HG03066 (cell line): ENCODE measurements around the gene EVPLL.
"Not testable (repeated sequence)": the region's sequence is repeated elsewhere in the genome, so short reads cannot be mapped to it uniquely, and the experiment has no call there.

Source experiments
- ATAC-seq: cut with Tn5 transposase; IDR thresholded peaks from one replicate; pipeline ENCODE4 v1.9.1; 2021; ENCODE audit warnings: low read depth; ENCODE audit not compliant: unreplicated experiment

EVPLL gene

DNA sequence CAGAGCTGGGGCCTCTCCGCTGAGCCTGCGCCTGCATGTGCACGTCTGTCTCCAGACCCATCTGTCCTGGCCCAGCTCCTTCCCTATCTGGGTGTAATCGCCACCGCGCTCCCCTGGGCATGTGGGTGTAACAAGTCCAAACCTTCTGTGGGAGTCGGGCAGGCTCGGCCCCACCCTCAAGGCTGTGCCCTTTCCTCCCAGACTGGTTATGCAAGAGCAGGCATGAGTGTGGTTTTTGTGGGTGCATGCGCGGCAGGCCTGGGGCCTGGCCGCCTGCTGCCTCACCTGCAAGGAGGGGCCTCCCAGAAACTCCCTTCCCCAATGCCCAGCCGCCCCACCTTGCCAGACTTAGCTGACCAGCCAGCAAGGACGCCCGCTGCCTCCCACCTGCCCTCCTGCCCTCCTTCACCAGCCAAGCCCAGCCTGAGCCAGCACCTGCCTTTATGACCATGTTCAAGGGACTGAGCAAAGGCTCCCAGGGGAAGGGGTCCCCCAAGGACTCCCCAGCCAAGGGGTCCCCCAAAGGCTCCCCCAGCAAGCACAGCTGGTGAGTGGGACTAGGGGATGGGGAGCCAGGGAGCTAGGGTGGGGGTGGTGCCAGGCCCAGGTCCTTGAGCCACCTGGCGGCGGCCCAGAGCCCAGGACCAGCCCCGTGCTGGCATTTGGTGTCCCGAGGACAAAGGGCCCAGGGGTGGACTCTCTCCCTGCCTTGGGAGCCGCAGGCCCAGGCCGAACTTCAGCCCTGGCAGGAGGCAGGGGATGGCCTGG is at the start of gene EVPLL:
Gene EVPLL (plus strand): TSS at position 342 of the 768 bp plus-strand sequence. CDS start 3,160 bp downstream, outside the sequence.
- ATAC-seq = no peak

DNA sequence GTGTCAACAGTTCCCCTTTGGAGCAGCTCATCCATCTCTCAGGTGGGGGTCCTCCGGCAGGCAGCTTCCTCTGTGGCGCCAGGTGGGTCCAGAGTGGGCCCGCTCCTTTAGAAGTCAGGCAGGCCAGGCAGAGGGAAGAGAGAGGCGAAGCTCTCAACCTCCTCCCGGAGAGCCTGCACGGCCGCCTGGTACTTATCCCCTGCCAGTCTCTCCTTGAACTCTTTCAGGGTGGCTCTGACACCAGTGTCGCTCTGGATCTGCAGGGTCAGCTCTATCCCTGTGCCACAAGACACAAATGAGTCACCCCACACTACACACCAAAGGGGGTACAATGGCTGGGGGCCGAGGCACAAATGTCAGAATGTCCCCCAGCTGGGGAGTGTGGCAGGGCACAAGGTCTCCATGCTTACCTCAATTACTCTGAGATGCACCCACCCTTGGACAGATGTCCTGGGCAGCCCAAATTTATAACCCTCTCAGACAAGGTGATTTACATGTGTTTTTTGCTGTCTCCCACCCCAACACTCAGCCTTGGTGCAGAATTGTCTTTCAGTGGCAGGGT is 48.9 kb upstream of the EVPLL start:
- no peak for ATAC-seq

- no peak for ATAC-seq
These were observed 45.7 kb upstream of the EVPLL start for GRCh38 chr17:18331879-18332278.

- ATAC-seq = no peak
These were observed 44.6 kb upstream of the EVPLL start for GRCh38 chr17:18332909-18333489.

DNA sequence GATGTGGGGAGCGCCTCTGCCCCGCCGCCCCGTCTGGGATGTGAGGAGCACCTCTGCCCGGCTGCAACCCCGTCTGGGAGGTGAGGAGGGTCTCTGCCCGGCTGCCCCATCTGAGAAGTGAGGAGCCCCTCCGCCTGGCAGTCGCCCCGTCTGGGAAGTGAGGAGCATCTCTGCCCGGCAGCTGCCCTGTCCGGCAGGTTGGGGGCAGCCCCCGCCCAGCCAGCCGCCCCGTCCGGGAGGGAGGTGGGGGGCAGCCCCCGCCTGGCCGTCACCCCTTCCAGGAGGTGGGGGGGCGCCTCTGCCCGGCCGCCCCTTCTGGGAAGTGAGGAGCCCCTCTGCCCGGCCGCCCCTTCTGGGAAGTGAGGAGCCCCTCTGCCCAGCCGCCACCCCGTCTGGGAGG is 39.4 kb upstream of the EVPLL start:
- not testable (repeated sequence) for ATAC-seq

- ATAC-seq = no peak
These were observed 37.6 kb upstream of the EVPLL start for GRCh38 chr17:18339933-18340332.

- ATAC-seq = no peak
These were observed 33.6 kb upstream of the EVPLL start for GRCh38 chr17:18344021-18344420.

- no peak for ATAC-seq
These were observed 24.0 kb upstream of the EVPLL start for GRCh38 chr17:18353541-18353940.

- ATAC-seq = no peak
These were observed 21.0 kb upstream of the EVPLL start for GRCh38 chr17:18356624-18357023.

DNA sequence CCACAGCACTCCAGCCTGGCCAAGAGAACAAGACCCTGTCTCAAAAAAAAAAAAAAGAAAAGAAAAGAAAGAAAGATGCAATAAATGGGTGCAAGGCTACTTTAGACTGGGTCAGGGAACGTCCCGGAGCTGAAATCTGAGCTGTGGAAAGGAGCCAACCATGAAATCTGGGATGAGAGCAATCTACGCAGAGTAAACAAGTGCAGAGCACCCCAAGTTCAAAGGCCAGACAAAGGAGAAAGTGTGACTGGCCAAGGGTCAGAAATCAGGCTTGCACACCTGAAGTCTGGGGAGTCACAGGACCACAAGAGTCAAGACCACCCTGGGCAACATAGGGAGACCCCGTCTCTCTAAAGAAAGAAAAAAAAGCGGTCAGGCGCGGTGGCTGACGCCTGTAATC is 17.1 kb upstream of the EVPLL start:
- ATAC-seq = no peak

DNA sequence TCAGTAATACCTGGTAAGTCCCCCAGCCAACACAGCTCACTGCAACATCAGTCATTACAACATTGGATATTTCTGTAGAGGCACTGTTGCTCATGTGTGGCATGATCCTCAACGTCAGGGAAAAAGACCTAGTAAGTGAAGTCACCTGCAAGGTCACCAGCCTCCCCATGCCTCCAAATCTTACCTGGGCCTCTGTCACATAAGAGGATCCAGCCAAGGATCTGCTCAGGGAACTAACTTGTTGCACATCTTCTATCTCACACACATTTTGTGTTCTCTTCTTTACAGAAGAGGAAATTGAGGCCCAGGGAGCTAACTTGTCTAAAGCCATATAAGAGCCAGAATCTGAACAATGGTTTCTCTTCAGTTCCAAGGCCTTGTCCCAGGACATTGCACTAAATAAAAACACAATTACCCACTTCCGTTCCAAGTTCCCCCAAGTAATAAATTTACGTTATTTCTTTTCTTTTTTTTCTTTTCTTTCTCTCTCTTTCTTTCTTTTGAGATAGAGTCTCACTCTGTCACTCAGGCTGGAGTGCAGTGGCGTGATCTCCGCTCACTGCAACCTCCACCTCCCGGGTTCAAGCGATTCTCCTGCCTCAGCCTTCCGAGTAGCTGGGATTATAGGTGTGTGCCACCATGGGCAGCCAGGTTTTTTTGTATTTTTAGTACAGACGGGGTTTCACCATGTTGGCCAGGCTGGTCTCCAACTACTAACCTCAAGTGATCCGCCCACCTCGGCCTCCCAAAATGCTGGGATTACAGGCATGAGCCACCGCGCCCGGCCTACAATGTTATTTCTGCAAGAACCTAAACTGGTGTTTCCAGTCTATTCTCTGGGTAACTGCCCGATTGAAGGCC is 15.5 kb upstream of the EVPLL start:
- no peak for ATAC-seq

DNA sequence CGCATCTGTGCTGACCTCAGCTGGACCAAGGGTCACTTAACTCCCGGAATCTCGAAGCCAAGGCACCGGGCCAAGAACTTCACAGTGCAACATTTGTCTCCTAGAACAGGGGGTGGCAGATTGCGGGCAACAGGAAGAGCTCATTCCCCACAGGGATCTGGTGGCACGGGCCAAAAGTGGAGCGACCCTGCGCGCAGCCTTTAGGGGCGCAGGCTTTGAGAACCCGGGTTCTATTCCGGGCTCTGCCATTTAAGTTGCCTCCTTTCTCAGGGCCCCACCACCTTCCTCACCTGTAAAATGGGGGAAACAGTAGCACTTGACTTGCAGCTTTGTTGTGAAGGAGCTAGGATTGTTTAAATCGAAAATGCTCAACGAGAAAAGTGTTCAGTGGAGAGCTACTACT is 14.9 kb upstream of the EVPLL start:
- ATAC-seq = no peak

- ATAC-seq = peak; percentile 93
These were observed 14.2 kb upstream of the EVPLL start, which contains the start of gene SHMT1 for GRCh38 chr17:18363101-18364049. Gene SHMT1, minus strand, starts transcription at chr17:18363550. Its CDS starts 7,569 bp downstream, at chr17:18355981.

GRCh38 chr17:18364166-18364565 is 13.4 kb upstream of the EVPLL start:
- no peak for ATAC-seq

DNA sequence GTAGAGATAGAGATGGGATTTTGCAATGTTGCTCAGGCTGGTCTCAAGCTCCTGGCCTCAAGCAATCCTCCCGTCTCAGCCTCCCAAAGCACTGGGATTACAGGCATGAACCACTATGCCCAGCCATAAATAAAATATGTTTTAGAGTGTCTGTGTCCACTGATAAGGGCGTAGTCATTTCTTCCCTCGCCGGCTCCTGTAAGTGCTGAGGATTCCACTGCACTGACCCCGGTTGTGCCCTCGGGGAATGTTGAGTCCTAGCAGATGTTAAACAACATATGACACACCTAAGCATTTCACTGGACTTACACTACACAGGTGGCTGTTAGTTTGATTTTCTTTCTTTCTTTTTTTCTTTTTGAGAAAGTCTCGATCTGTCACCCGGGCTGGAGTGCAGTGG is 8.6 kb upstream of the EVPLL start:
- ATAC-seq = no peak

GRCh38 chr17:18370761-18371160 is 6.8 kb upstream of the EVPLL start:
- no peak for ATAC-seq

GRCh38 chr17:18371455-18371854 is 6.1 kb upstream of the EVPLL start:
- ATAC-seq = no peak

DNA sequence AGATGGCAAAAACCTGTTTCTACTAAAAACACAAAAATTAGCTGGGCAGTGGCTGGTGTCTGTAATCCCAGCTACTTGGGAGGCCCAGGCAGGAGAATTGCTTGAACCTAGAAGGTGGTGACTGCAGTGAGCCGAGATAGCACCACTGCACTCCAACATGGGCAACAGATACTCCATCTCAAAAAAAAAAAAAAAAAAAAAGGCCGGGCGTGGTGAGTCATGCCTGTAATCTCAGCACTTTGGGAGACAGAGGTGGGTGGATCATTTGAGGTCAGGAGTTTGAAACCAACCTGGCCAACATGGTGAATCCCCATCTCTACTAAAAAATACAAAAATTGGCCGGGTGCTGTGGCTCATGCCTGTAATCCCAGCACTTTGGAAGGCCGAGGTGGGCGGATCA is 4.4 kb upstream of the EVPLL start:
- ATAC-seq = not testable (repeated sequence)

DNA sequence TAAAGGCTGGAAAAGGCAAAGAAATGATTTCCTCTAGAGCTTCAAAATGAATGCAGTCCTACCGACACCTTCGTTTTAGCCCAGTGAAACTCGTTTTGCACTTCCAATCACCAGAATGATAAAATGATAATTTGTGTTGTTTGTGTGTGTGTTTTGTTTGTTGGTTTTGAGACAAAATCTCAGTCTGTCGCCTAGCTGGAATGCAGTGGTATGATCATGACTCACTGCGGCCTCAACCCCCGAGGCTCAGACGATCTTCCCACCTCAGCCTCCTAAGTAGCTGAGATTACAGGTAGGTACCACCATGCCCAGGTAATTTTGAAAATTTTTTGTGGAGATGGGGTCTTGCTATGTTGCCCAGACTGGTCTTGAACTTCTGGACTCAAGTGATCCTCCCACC is 3.4 kb upstream of the EVPLL start:
- ATAC-seq = no peak

DNA sequence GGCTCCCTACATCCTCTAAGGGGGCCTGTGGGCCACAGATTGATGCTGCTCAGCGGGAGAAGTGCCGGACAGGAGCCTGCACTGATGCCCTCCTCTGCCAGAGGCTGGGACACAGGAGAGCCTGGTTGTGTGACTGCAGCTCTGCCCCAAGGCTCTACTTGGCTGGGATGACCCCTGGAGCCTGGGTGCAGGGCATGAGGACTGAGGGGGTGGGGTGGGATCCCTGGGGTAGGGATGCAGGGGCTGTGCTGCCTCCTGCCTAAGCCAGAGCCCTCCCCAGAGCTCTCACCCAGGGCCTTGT is 577 bp downstream of the EVPLL start:
- no peak for ATAC-seq
